HG03159 (cell line): ENCODE data around the gene PCYT1B.

Experiments used
- ATAC-seq: cut with Tn5 transposase; IDR thresholded peaks from one replicate; pipeline ENCODE4 v1.9.1; 2021; ENCODE audit warnings: mild to moderate bottlenecking, moderate library complexity; ENCODE audit not compliant: unreplicated experiment

The PCYT1B gene

GRCh38 chrX:24536551-24536950 lies 110.6 kb downstream of the PCYT1B start:
- ATAC-seq, result no peak

- no peak for ATAC-seq
Measured at GRCh38 chrX:24528605-24529004, 118.5 kb downstream of the PCYT1B start.

GRCh38 chrX:24526616-24527015 lies 120.5 kb downstream of the PCYT1B start:
- ATAC-seq, result no peak

GRCh38 chrX:24525455-24525854 lies 121.7 kb downstream of the PCYT1B start:
- no peak for ATAC-seq

- no peak for ATAC-seq
Measured at GRCh38 chrX:24520472-24520871, 126.7 kb downstream of the PCYT1B start.

GRCh38 chrX:24515447-24515846 lies 131.7 kb downstream of the PCYT1B start:
- ATAC-seq, result no peak

GRCh38 chrX:24513416-24513815 lies 133.7 kb downstream of the PCYT1B start:
- peak; percentile 92 for ATAC-seq

- no peak for ATAC-seq
Measured at GRCh38 chrX:24508375-24508774, 138.8 kb downstream of the PCYT1B start.
